ENCODE data around the gene ARL8B.

The ARL8B gene

DNA sequence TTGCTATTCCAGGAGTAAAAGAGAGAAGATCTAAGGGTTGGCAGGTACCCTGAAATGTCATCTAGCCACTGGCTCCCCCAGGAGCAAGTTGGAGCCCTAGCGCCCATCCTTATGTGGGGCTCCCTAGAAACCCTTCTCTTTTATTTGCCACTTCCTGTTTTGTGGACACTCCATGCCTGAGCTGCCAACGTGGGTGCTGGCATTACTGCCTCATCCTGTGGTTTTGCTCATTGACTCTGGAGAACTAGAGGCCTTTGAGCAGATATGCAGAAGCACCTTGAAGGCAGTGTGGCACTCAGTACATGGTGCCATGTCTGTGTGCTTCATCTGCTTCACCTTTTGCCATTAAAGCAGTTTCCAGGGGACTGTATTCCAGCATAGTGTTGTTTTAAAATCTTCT is 73.5 kb downstream of the ARL8B start:
- H3K56ac ChIP-seq (ENCODE audit: low read length): peak overlapping the region; percentile 2
- no peak overlapping the region for H3K4me3 ChIP-seq (ENCODE audit: low read length)
- H3K9ac ChIP-seq (ENCODE audit: low read length): no peak overlapping the region
- H3K36me3 ChIP-seq (ENCODE audit: control insufficient read depth, insufficient read depth, low read length): no peaks in the 10 kb centered on the region
- no peak overlapping the region for H4K5ac ChIP-seq (ENCODE audit: low read length)
- H2BK5ac ChIP-seq (ENCODE audit: low read length): no peak overlapping the region
- peaks cover 2% of the 10 kb centered on the region for H3K4me1 ChIP-seq (ENCODE audit: control insufficient read depth, low read depth, low read length)
- no peak overlapping the region for H3K23ac ChIP-seq (ENCODE audit: low read length)
- H2BK120ac ChIP-seq (ENCODE audit: low read depth, low read length): no peak overlapping the region
- H3K4me2 ChIP-seq (ENCODE audit: low read length): no peak overlapping the region
- peak overlapping the region; percentile 13 for H3K18ac ChIP-seq (ENCODE audit: low read length)
- no peak overlapping the region for H2BK15ac ChIP-seq (replicated peaks; ENCODE audit: low read depth)
- no peak overlapping the region for H4K8ac ChIP-seq (ENCODE audit: low read depth, low read length)
- H3K27ac ChIP-seq (ENCODE audit: low read depth, low read length): no peak overlapping the region
- H3K4ac ChIP-seq (ENCODE audit: low read depth, low read length): no peak overlapping the region
- no peaks in the 10 kb centered on the region for H3K27me3 ChIP-seq (ENCODE audit: insufficient read depth, low read length, poor library complexity)
- no peak overlapping the region for H2AK5ac ChIP-seq (ENCODE audit: low read length)
- no peak for DNase-seq
- H3K79me2 ChIP-seq (ENCODE audit: control insufficient read depth, insufficient read depth, low read length): peaks cover 12% of the 10 kb centered on the region
- WGBS (ENCODE audit: extremely low coverage, insufficient coverage, low lambda C conversion rate): no CpG with 5 or more reads among the region's 2 CpGs
- peaks cover 14% of the 10 kb centered on the region for H3K79me1 ChIP-seq (ENCODE audit: low read length)

DNA sequence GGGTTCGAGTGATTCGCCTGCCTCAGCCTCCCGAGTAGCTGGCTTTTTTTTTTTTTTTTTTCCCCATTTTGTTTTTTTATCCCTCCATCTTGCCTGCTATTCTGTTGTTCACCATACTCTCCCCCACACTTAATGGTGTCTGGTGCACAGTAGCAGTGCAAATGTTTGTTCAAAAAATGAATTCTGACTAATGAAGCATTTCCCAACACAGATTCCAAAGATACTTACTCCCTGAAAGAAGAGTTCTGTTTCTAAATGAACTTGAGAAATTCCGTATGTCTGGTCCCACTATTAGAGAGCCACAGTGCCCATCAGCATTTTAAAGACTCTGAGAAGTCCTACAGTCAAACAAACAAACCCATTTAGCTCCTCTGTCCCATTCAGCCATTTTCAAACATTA is 74.9 kb downstream of the ARL8B start:
- Histone ChIP-seq H3K79me2 (ENCODE audit: control insufficient read depth, insufficient read depth, low read length) (peaks cover 11% of the 10 kb centered on the region), H2BK15ac (replicated peaks; ENCODE audit: low read depth) (no peak overlapping the region), H2AK5ac (ENCODE audit: low read length) (no peak overlapping the region), H2BK120ac (ENCODE audit: low read depth, low read length) (peak overlapping the region; percentile 94), H3K4me1 (ENCODE audit: control insufficient read depth, low read depth, low read length) (peaks cover 2% of the 10 kb centered on the region), H3K27ac (ENCODE audit: low read depth, low read length) (peak overlapping the region; percentile 3), H4K5ac (ENCODE audit: low read length) (no peak overlapping the region), H3K4me3 (ENCODE audit: low read length) (no peak overlapping the region), H3K23ac (ENCODE audit: low read length) (no peak overlapping the region), H3K56ac (ENCODE audit: low read length) (peak overlapping the region; percentile 38), H3K79me1 (ENCODE audit: low read length) (peaks cover 14% of the 10 kb centered on the region), H3K9ac (ENCODE audit: low read length) (no peak overlapping the region), H3K36me3 (ENCODE audit: control insufficient read depth, insufficient read depth, low read length) (peaks cover 2% of the 10 kb centered on the region), H3K27me3 (ENCODE audit: insufficient read depth, low read length, poor library complexity) (no peaks in the 10 kb centered on the region), H3K18ac (ENCODE audit: low read length) (peak overlapping the region; percentile 88), H3K4me2 (ENCODE audit: low read length) (no peak overlapping the region), H4K8ac (ENCODE audit: low read depth, low read length) (no peak overlapping the region), H3K4ac (ENCODE audit: low read depth, low read length) (peak overlapping the region; percentile 48), H2BK5ac (ENCODE audit: low read length) (no peak overlapping the region)
- WGBS (ENCODE audit: extremely low coverage, insufficient coverage, low lambda C conversion rate): no CpG with 5 or more reads among the region's 4 CpGs
- DNase-seq: no peak

DNA sequence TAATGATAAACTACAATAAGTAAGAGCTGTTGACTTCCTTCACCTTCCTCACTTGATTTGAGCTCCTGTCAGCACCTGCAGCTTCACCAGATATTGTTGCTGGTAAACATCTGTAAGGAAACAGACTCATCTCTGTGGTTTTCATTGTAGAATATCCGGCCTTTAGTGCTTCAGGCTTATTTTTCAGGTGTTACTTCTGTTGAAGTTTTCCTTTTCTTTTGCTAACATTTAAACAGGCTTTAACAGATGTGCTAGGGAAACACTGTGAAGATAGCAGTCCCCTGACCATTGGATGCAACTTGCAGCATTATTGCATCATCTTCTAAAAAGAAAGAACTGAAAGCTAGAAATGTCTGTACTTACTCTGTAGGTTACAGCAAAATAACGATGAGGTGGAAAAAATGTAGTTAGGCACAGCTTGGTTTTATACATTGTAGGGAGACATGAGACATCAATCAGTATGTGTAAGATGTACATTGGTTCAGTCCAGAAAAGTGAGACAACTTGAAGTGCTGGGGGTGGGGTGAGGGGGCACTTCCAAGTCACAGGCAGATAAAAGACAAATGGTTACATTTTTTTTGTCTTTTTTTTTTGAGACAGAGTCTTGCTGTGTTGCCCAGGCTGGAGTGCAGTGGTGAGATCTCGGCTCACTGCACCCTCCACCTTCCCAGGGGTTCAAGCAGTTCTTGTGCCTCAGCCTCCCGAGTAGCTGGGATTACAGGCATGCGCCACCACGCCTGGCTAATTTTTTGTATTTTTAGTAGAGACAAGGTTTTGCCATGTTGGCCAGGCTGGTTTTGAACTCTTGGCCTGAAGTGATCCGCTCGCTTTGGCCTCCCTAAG is 75.6 kb downstream of the ARL8B start:
- no peak overlapping the region for H2BK15ac ChIP-seq (replicated peaks; ENCODE audit: low read depth)
- peaks cover 2% of the 10 kb centered on the region for H3K4me1 ChIP-seq (ENCODE audit: control insufficient read depth, low read depth, low read length)
- peak overlapping the region; percentile 43 for H3K4ac ChIP-seq (ENCODE audit: low read depth, low read length)
- peaks cover 3% of the 10 kb centered on the region for H3K36me3 ChIP-seq (ENCODE audit: control insufficient read depth, insufficient read depth, low read length)
- peak overlapping the region; percentile 58 for H3K56ac ChIP-seq (ENCODE audit: low read length)
- H2BK5ac ChIP-seq (ENCODE audit: low read length): peak overlapping the region; percentile 45
- H3K79me2 ChIP-seq (ENCODE audit: control insufficient read depth, insufficient read depth, low read length): peaks cover 7% of the 10 kb centered on the region
- H3K9ac ChIP-seq (ENCODE audit: low read length): no peak overlapping the region
- no peak overlapping the region for H3K23ac ChIP-seq (ENCODE audit: low read length)
- H2AK5ac ChIP-seq (ENCODE audit: low read length): no peak overlapping the region
- peaks cover 12% of the 10 kb centered on the region for H3K79me1 ChIP-seq (ENCODE audit: low read length)
- peak overlapping the region; percentile 94 for H2BK120ac ChIP-seq (ENCODE audit: low read depth, low read length)
- H3K18ac ChIP-seq (ENCODE audit: low read length): no peak overlapping the region
- no peak overlapping the region for H4K5ac ChIP-seq (ENCODE audit: low read length)
- no peak overlapping the region for H4K8ac ChIP-seq (ENCODE audit: low read depth, low read length)
- no peak overlapping the region for H3K4me3 ChIP-seq (ENCODE audit: low read length)
- no CpG with 5 or more reads among the region's 8 CpGs for WGBS (ENCODE audit: extremely low coverage, insufficient coverage, low lambda C conversion rate)
- H3K27ac ChIP-seq (ENCODE audit: low read depth, low read length): peak overlapping the region; percentile 66
- H3K4me2 ChIP-seq (ENCODE audit: low read length): no peak overlapping the region
- peak; percentile 61 for DNase-seq
- no peaks in the 10 kb centered on the region for H3K27me3 ChIP-seq (ENCODE audit: insufficient read depth, low read length, poor library complexity)

DNA sequence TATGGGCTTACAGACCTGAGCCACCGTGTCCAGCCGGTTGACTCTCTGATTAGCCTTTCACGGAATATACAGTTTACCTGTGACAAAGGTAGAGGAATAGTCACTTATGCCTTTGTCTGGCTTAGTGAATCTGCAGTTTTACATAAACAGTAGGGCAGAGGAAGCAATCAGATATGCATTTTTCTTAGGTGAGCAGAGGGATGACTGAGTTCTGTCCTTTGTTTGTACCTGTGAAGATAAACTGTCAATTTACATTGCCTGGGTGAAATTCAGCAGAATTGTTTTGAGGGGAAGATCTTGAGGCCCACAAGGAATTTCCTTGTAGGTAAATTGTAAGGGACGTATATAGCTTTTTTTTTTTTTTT is 76.2 kb downstream of the ARL8B start:
- WGBS (ENCODE audit: extremely low coverage, insufficient coverage, low lambda C conversion rate): no CpG with 5 or more reads among the region's 4 CpGs
- H3K56ac ChIP-seq (ENCODE audit: low read length): peak overlapping the region; percentile 58
- no peak overlapping the region for H4K5ac ChIP-seq (ENCODE audit: low read length)
- H3K23ac ChIP-seq (ENCODE audit: low read length): no peak overlapping the region
- no peak overlapping the region for H3K4ac ChIP-seq (ENCODE audit: low read depth, low read length)
- no peak overlapping the region for H2BK15ac ChIP-seq (replicated peaks; ENCODE audit: low read depth)
- DNase-seq: peak; percentile 74
- H3K79me1 ChIP-seq (ENCODE audit: low read length): peaks cover 8% of the 10 kb centered on the region
- H3K27me3 ChIP-seq (ENCODE audit: insufficient read depth, low read length, poor library complexity): no peaks in the 10 kb centered on the region
- H3K27ac ChIP-seq (ENCODE audit: low read depth, low read length): no peak overlapping the region
- peaks cover 3% of the 10 kb centered on the region for H3K36me3 ChIP-seq (ENCODE audit: control insufficient read depth, insufficient read depth, low read length)
- no peak overlapping the region for H3K9ac ChIP-seq (ENCODE audit: low read length)
- H3K79me2 ChIP-seq (ENCODE audit: control insufficient read depth, insufficient read depth, low read length): peaks cover 3% of the 10 kb centered on the region
- H3K4me3 ChIP-seq (ENCODE audit: low read length): no peak overlapping the region
- H3K4me2 ChIP-seq (ENCODE audit: low read length): no peak overlapping the region
- H2AK5ac ChIP-seq (ENCODE audit: low read length): no peak overlapping the region
- H4K8ac ChIP-seq (ENCODE audit: low read depth, low read length): no peak overlapping the region
- H2BK5ac ChIP-seq (ENCODE audit: low read length): no peak overlapping the region
- no peak overlapping the region for H3K18ac ChIP-seq (ENCODE audit: low read length)
- H3K4me1 ChIP-seq (ENCODE audit: control insufficient read depth, low read depth, low read length): peaks cover 2% of the 10 kb centered on the region
- no peak overlapping the region for H2BK120ac ChIP-seq (ENCODE audit: low read depth, low read length)

DNA sequence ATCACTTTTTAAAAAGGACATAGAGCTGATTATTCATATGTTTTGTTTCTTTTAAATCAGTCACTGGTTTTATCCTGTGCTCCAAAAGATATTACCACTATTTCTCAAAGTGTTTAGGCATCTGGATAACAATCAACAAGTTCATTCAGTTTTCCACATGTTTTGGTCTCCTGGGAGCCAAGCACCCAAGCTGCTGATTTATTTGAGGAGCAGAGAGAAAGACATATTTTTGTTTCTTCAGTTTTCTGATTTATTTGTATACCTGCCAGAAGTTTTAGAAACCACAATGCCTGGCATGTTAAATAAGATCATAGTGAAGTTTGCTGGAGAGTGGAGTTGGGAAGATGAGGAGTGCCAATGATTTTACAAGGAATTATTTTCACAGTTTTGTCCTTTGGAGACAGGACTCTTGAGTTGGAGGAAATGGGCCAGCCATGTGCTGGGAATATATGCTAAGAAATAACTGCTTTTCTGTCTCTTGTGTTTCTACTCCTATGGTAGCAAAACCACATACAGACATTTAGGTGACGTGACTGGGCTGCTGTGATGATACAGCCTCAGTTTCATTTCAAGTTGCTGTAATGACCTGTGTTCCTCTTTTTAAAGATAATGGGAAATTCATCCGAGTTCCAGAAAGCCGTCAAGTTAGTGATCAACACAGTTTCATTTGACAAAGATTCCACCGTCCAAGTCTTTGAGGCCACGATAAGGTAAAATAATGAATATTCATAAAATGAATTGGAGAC is 77.1 kb downstream of the ARL8B start:
- Histone ChIP-seq H3K18ac (ENCODE audit: low read length) (no peak overlapping the region), H4K8ac (ENCODE audit: low read depth, low read length) (no peak overlapping the region), H3K56ac (ENCODE audit: low read length) (peak overlapping the region; percentile 15), H3K23ac (ENCODE audit: low read length) (no peak overlapping the region), H3K4me1 (ENCODE audit: control insufficient read depth, low read depth, low read length) (peaks cover 2% of the 10 kb centered on the region), H2AK5ac (ENCODE audit: low read length) (no peak overlapping the region), H3K4ac (ENCODE audit: low read depth, low read length) (no peak overlapping the region), H4K5ac (ENCODE audit: low read length) (no peak overlapping the region), H2BK120ac (ENCODE audit: low read depth, low read length) (no peak overlapping the region), H3K79me2 (ENCODE audit: control insufficient read depth, insufficient read depth, low read length) (peaks cover 3% of the 10 kb centered on the region), H3K79me1 (ENCODE audit: low read length) (peaks cover 6% of the 10 kb centered on the region), H3K4me2 (ENCODE audit: low read length) (no peak overlapping the region), H2BK15ac (replicated peaks; ENCODE audit: low read depth) (no peak overlapping the region), H3K9ac (ENCODE audit: low read length) (no peak overlapping the region), H3K27ac (ENCODE audit: low read depth, low read length) (no peak overlapping the region), H3K4me3 (ENCODE audit: low read length) (no peak overlapping the region), H3K36me3 (ENCODE audit: control insufficient read depth, insufficient read depth, low read length) (peaks cover 3% of the 10 kb centered on the region), H3K27me3 (ENCODE audit: insufficient read depth, low read length, poor library complexity) (no peaks in the 10 kb centered on the region), H2BK5ac (ENCODE audit: low read length) (no peak overlapping the region)
- no CpG with 5 or more reads among the region's 5 CpGs for WGBS (ENCODE audit: extremely low coverage, insufficient coverage, low lambda C conversion rate)
- DNase-seq: no peak

Data from mesendoderm (in vitro differentiated cells).